ENCODE measurements around the gene GPX2. TPM values are rescaled to one million over a fixed set of nuclear protein-coding genes. Genes with fewer than 3 reads are reported as not detected.
A peak's percentile ranks its signal among the peaks of the same experiment; 100 is the strongest.

GPX2 gene
- total and polyA plus RNA-seq, 2 of the 8 experiments (the other 6 are each of a cell fraction or from before 2014, with no cell fraction given) = 0.30 to 0.89 TPM

DNA sequence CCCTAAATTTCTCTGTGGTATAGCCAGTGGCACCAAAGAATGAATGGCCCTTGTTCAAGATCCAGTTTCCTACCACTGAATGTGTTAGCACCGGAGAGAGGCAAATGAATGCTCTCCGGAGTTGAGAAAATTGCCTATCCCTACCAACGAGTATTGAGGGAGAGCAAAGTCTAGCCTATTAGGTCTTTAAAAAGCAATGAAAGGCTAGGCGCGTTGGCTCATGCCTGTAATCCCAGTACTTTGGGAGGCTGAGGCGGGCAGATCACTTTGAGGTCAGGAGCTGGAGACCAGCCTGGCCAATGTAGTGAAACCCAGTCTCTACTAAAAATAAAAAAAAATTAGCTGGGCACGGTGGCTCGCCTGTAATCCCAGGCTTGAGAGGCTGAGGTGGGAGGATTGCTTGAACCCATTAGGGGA is 30.5 kb upstream of the GPX2 start:
- Histone ChIP-seq H3K36me3 (ENCODE audit: control insufficient read depth in 2 of 4, insufficient read depth in 4 of 4, low read length in 3 of 4) (no peaks in the 10 kb centered on the region), H2AK5ac (ENCODE audit: low read depth, low read length) (peak overlapping the region; percentile 79; the same call in 1 of the 2 replicates), H2BK20ac (ENCODE audit: low read length) (peak overlapping the region; percentile 53; the same call in 1 of the 2 replicates), H3K4me2 (ENCODE audit: insufficient read depth in 1 of 2, low read depth in 2 of 2, low read length in 2 of 2) (peak overlapping the region in 1 of 2 experiments; percentile 85; a peak in 2 of 4 replicates), H4K5ac (ENCODE audit: insufficient read length, low read depth, low read length) (no peak overlapping the region), H2BK120ac (replicated peaks; ENCODE audit: low read depth, low read length) (no peak overlapping the region), H3K18ac (ENCODE audit: extremely low read depth, low read length) (no peak overlapping the region), H4K20me1 (replicated peaks in 1 of 2; ENCODE audit: control insufficient read depth in 1 of 2, insufficient read depth in 2 of 2, low read length in 2 of 2) (peaks cover 0 to 2% of the 10 kb centered on the region in 2 experiments), H2BK5ac (ENCODE audit: low read depth, low read length) (no peak overlapping the region), H4K91ac (replicated peaks; ENCODE audit: insufficient read length, low read length) (no peak overlapping the region), H2BK15ac (ENCODE audit: low read length) (no peak overlapping the region), H3K79me1 (ENCODE audit: low read depth, low read length) (0 out of 2 replicates have a peak, but pooled peaks cover 2% of the 10 kb centered on the region), H3K56ac (replicated peaks; ENCODE audit: insufficient read length, low read depth, low read length) (no peak overlapping the region), H3K4me1 (replicated peaks in 1 of 4; ENCODE audit: control insufficient read depth in 3 of 4, insufficient read depth in 4 of 4, low read length in 3 of 4) (peaks cover 5 to 35% (median 18%) of the 10 kb centered on the region in 4 experiments), H3K27me3 (replicated peaks in 1 of 4; ENCODE audit: control insufficient read depth in 3 of 4, extremely low read depth in 1 of 4, insufficient read depth in 3 of 4, low read length in 3 of 4) (peaks cover 0 to 22% (median 8%) of the 10 kb centered on the region in 4 experiments; a peak in 4 of 7 replicates), H2AFZ (ENCODE audit: low read length) (no peak overlapping the region), H3K23ac (ENCODE audit: insufficient read length) (no peak overlapping the region), H4K8ac (ENCODE audit: extremely low read depth, insufficient read depth, low read length) (no peak overlapping the region), H3K23me2 (ENCODE audit: low read depth, low read length) (peaks cover 2% of the 10 kb centered on the region; the same call in 1 of the 2 replicates), H3K4ac (replicated peaks; ENCODE audit: insufficient read length, low read depth, low read length) (peak overlapping the region; percentile 74), H3K9ac (replicated peaks in 1 of 4; ENCODE audit: extremely low read depth in 1 of 4, low read depth in 3 of 4, low read length in 3 of 4) (no peak overlapping the region; a peak in 1 of 7 replicates), H3K14ac (ENCODE audit: insufficient read length) (no peak overlapping the region), H3K4me3 (ENCODE audit: extremely low read depth in 1 of 4, insufficient read depth in 2 of 4, low read depth in 3 of 4, low read length in 4 of 4) (peak overlapping the region in 2 of 4 experiments; percentile 72 to 94; a peak in 3 of 8 replicates), H3K79me2 (ENCODE audit: control insufficient read depth in 1 of 2, insufficient read depth in 2 of 2, low read length in 2 of 2) (peaks cover 0 to 8% of the 10 kb centered on the region in 2 experiments; a peak in 1 of 4 replicates), H3K9me3 (ENCODE audit: insufficient read depth in 2 of 2, low read depth in 1 of 2, low read length in 1 of 2) (no peaks in the 10 kb centered on the region), H3K27ac (ENCODE audit: low read depth, low read length) (no peak overlapping the region), H2BK12ac (ENCODE audit: low read depth, low read length) (peak overlapping the region; percentile 44; the same call in 1 of the 2 replicates)
- 78% methylated on average over 8 of the region's 8 CpGs; no CpG with 5 or more reads in 1 of the 2 experiments for WGBS, 2 experiments (ENCODE audit: extremely low coverage in 1 of 2, insufficient coverage in 1 of 2, insufficient read length in 1 of 2, insufficient replicate concordance in 2 of 2, low coverage in 1 of 2, low lambda C conversion rate in 2 of 2, missing lambda C conversion rate in 1 of 2)
- CTCF ChIA-PET (ENCODE audit: partially characterized antibody) = interaction anchor here (1.3 kb wide), 1 partner anchor 12 kb away, joined by 3 read pairs; no protein-coding TSS in a partner anchor
- FAIRE-seq = no peak
- POLR2A ChIA-PET (ENCODE audit: partially characterized antibody) = interaction anchor here (0.7 to 1.0 kb wide), 3 partner anchors 12 to 578 kb away, joined by 3 read pairs; no protein-coding TSS in a partner anchor
- DNase-seq (ENCODE audit: low read depth in 1 of 2, low spot score in 2 of 2) = no peak
- TF ChIP-seq TEAD4 (IDR thresholded peaks at IDR 0.05; ENCODE audit: low read depth, low read length) (no peak), CHD2 (IDR thresholded peaks at IDR 0.05; ENCODE audit: low read length) (no peak), CTBP2 (IDR thresholded peaks at IDR 0.05; ENCODE audit: borderline replicate concordance, insufficient read depth, insufficient read length, low read length) (no peak), ZNF274 (IDR thresholded peaks at IDR 0.05; ENCODE audit: borderline replicate concordance, extremely low read depth, low read length) (no peak), EZH2 (IDR thresholded peaks at IDR 0.05; ENCODE audit: low read depth, low read length, severe bottlenecking) (no peak), TAF1 (IDR thresholded peaks at IDR 0.05; ENCODE audit: low read depth, low read length) (no peak), SIRT6 (IDR thresholded peaks at IDR 0.05; ENCODE audit: low read length) (no peak), EGR1 (IDR thresholded peaks at IDR 0.05; ENCODE audit: borderline replicate concordance, low read depth, low read length) (no peak)
- TF ChIP-seq, protein P1, sequence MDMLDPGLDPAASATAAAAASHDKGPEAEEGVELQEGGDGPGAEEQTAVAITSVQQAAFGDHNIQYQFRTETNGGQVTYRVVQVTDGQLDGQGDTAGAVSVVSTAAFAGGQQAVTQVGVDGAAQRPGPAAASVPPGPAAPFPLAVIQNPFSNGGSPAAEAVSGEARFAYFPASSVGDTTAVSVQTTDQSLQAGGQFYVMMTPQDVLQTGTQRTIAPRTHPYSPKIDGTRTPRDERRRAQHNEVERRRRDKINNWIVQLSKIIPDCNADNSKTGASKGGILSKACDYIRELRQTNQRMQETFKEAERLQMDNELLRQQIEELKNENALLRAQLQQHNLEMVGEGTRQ (IDR thresholded peaks at IDR 0.05; ENCODE audit: low read length) = no peak
